SKM-1 treated with dmso at 0.1 percent for 144 hours (cell line): ENCODE data around the gene PNLIPRP2.

Experiments used
- DNase-seq: peaks from one replicate; lab custom pipeline; 2025; ENCODE audit not compliant: unreplicated experiment; lab: John Stamatoyannopoulos, UW

Gene PNLIPRP2

DNA sequence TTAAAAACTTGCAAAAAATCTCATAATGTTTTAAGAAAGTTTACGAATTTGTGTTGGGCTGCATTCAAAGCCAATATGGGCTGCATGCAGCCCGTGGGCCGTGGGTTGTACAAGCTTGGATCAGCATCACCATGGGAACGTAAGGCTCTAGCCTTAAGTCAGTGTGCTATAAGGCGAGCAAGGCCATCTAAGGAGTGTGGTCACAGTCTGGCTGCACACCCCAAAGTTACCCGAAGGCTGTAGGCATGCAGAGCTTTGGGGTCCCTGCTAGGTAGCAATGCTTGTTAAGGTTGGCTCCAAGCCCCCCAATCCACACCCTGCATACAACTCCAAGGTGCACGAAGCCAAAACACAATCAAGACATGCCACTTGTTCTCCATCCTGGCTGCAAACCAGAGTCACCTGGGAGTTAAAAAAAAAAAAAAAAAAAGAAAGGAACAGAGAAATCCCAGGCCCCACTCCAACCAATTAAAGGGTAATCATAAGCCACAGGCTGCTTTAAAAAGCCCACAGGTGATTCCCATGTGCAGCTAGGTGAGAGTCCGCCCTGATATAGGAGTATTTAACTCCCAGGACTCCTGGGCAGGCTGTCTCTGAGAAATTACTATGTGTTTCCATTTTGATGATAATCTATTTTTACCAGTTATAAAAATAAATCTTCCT lies 8.5 kb upstream of the PNLIPRP2 start:
- DNase-seq: no peak

GRCh38 chr10:116613471-116613870 lies 7.3 kb upstream of the PNLIPRP2 start:
- no peak for DNase-seq

- no peak for DNase-seq
These were observed 6.0 kb upstream of the PNLIPRP2 start for GRCh38 chr10:116614796-116615195.

- DNase-seq: no peak
These were observed 5.5 kb upstream of the PNLIPRP2 start for GRCh38 chr10:116615199-116615776.

- no peak for DNase-seq
These were observed 723 bp downstream of the PNLIPRP2 start for GRCh38 chr10:116621476-116621875.

DNA sequence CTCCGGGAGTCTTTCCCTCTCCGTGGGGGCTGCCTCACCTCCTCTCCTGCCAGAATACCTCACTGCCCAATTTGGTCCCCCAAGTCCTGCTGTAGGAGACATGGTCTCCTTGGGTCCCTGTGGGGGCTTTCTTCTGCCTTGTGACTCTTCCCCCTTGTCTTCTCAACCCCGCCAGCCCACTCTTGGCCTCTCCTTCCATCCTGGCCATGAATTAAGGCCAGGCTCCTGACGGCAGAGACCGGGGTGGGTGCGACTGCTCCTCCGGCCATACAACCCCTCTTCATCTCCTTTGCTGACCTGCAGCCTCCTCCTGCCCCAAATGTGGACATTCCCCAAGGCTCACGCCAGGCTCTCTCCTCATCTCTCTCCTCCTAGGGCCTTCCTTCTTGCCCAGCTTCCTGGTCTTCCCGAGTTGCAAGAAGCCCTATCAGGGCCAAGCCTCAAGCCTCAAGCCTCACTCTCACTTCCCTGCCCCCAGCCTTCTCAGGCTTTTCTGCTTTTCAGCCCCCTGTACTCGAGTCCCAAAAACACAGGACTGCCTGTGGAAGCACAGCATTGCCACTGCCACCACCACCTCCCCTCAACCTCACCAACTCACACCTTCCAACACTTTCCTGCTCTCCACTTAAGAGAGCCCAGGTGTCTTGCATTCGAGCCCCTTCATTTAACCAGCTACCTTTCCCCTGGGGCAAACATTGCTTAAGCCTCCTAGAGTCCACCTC lies 1.3 kb downstream of the PNLIPRP2 start:
- DNase-seq: no peak

- DNase-seq: no peak
These were observed 5.1 kb downstream of the PNLIPRP2 start for GRCh38 chr10:116625845-116626244.

DNA sequence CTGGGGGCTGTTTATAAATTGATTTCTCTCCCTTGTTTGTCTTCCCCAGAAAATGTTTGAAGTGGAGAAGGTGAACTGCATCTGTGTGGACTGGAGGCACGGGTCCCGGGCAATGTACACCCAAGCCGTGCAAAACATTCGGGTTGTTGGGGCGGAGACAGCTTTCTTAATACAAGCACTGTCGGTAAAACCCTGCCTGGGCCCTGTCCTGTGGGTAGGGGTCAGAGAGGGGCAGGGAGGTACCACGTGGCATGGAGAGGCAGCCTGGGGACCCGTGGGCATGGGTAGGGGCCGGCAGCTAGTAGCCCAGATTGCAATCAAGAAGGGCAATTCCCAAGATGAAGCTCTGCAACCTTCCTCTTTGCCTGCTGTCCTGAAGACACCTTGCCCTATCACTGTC lies 6.1 kb downstream of the PNLIPRP2 start:
- DNase-seq: no peak

DNA sequence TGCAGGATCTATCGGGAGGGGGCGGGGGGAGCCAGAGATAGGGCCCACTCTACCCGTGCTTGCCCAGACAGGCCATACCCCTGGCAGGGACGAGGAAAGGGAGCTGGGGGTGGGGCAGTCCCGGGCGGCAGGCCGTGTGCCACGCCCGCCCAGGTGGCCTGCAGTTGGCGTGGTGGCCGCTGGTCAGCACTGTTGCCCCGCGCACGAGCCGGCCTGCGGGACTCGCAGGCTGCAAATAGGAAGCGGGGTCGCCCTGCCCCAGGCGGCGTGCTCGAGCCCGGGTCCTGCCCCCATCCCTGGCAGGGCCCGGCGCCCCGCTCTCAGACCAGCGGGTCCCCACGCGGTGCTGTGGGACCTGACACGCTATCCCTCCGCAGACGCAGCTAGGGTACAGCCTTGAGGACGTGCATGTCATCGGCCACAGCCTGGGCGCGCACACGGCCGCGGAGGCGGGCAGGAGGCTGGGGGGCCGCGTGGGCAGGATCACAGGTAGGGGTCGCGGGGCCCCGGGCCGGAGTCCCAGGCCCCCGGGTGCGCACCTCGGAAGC lies 6.7 kb downstream of the PNLIPRP2 start:
- DNase-seq: no peak

DNA sequence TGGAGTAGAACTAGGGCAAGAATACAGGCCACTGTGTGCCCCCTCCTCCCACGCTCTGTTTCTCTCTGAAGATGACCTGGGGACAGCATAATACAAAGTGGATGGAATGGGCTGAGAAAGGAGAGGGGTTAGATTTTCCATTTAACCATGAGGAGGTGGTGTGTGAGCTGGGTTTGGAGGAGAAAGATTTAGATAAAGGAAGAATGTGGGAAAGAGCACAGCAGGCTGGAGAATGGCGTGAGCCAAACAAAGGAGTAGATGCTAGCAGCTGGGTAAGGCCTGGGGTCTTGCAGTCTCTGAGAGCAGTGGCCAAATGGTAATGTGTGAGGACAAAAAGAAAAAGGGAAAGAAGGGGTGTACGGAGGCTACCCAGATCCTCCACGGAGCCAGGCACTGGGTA lies 8.6 kb downstream of the PNLIPRP2 start:
- DNase-seq: no peak

GRCh38 chr10:116630020-116630419 lies 9.3 kb downstream of the PNLIPRP2 start:
- no peak for DNase-seq

- DNase-seq: no peak
These were observed 11.1 kb downstream of the PNLIPRP2 start for GRCh38 chr10:116631871-116632295.

DNA sequence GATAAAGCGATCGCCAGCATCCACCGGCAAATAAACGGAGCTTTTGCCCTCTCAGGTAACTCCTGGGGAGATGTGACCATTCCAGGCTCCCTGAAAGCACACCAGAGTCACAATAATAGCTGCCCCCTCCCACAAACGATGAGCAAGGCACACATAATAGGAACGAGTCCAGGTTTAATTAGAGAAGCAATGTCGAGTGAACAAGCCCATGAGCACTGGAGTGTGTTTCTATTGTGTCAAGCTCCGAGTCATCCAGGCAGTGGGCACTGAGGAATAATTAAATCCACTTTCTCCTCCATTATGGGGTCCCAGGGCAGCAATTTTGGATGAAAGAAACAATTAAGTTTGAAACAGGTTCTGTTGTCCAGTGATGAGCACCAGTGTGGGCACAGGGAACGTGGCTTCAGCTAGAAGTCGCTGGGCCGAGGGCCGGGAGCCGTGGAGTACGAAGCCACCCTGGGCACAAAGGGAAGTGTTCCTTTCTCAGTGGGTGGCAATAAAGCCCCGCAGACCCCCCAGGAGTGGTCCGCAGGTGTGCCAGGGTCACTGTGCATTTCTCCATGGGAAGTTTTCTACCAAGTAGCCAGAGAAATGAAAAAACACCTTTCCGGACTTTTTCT lies 12.0 kb downstream of the PNLIPRP2 start:
- no peak for DNase-seq

DNA sequence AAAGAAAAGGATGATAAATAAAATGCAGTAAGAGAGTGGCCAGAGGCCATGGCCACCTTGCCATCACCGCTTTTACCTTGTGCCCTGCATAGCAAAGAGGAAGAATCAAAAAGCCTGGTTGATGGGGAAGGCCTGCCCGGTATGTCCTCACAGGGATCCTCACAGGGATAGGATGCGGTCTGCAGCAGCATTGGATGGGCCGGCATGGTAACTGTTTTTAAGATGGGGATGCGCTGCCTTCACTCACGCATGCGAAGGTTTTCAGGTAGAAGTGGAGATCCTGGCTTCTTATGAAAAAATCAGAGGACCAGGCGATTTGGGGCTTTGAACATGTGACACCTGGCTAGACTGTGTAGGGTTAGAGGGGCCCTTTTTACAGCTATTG lies 12.5 kb downstream of the PNLIPRP2 start:
- no peak for DNase-seq

DNA sequence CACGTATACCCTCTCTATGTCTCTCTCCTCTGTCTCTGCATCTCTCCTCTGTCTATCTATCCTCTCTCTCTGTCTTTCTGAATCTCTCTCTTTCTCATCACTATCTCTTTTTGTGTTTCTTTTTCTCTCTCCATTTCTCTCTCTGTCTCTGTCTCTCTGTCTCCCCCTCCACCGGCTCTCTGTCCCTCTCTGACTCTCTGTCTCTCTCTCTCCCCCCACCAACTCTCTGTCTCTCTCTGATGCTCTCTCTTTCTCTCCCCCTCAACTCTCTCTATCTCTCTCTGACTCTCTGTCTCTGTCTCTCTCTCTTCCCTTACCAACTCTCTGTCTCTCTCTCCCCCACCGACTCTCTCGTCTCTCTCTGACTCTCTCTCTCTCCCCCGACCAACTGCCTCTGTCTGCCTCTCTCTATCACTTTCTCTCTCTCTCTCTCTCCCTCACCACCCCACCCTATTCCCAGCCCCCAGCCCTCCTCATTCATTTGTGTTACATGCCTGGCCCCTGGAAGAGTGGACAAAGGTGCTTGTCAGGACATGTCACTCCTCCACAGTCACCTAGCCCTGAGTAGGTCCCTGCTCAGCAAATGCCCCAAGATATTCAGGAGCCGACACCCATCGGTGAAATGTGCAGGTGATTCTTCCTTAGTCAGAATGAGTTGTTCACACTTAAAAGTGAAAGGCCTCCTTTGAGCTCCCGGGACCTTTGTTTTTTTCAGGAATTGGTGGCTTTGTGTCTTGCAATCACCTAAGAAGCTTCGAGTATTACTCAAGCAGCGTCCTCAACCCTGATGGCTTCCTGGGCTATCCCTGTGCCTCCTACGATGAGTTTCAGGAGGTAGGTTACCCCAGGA lies 13.6 kb downstream of the PNLIPRP2 start:
- DNase-seq: no peak

DNA sequence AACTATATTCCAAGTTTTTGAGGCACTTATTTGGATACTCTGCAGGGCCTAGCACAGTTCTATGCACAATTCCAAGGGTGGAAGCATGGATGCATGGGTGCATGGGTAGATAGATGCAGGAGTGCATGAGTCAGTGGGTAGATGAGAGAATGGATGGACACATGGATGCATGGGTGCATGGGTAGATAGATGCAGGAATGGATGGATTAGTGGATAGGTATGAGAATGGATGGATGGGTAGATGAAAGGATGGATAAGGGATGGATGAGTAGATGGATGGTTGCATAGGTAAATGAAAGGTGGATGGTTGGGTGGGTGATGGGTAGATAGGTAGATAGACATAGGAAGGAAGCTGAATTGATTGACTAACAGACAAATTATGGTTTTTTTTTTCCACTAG lies 15.6 kb downstream of the PNLIPRP2 start:
- DNase-seq: no peak

DNA sequence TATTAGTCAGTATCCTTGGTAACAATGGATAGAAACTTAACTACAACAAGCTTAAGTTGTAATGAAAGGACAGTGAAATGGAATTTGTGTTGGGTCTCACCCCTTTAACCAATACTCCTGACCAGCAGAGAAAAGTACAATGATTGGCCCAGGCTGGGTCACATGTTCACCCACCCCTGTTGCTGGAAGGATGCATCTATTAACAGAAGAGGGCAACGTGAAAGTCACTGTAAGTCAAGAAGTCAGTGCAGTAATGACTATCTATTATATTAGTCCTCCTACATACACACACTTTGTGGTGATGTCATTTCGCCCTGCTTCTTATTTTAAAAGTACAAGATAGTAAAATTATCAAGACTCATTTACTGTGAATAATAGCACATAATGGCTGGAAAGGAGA lies 16.2 kb downstream of the PNLIPRP2 start:
- no peak for DNase-seq

- no peak for DNase-seq
These were observed 17.1 kb downstream of the PNLIPRP2 start for GRCh38 chr10:116637830-116638229.

DNA sequence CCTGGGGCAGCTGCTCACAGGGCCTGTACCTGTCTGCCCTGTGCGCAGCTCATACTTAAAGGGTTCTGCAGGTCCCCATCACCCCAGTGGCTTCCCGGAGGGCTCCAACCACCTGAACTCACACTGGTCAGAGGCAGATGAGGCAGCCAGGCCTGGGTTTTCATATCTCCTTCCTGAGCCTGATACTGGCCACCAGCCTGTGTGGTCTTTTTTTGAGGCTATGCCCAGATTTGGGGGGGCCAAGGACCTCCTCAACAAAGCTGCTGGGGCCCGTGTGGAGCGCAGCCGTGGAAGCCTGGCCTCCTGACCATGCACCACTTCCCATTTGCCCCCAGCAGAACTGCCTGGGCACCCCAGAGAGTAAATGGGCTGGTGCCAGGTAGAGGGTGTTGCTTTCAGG lies 25.7 kb downstream of the PNLIPRP2 start:
- no peak for DNase-seq

DNA sequence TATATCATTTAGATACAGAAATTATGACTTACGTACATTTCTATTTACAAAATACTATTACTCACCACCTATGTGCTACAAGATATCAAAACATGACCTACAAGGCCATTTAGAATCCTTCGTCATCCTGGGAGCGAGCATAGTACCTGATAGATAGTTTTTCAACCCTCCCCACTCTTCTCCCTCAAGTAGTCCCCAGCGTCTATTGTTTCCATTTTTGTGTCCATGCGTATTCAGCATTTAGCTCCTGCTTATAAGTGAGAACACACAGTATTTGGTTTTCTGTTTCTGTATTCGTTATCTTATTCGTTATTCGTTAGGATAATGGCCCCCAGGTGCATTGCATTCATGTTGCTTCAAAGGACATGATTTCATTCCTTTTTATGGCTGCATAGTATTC lies 28.1 kb downstream of the PNLIPRP2 start:
- no peak for DNase-seq

DNA sequence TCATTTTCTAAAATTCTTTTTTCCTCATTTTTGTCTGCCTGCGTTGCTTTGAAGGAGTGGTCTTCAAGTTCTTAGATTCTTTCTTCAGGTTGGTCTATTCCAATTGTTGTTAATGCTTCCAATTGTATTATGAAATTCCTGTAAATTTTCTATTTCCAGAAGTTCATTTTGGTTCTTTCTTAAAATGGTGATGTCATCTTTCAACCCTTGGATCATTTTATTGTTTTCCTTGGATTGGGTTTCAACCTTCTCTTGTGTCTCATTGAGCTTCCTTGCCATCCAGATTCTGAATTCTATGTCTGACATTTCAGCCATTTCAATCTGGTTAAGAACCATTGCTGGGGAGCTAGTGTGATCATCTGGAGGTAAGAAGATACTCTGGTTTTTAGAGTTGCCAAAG lies 33.1 kb downstream of the PNLIPRP2 start:
- no peak for DNase-seq
